TTC549 (cell line): Measurements from ENCODE around the gene CD55.
"Not testable (repeated sequence)": the region's sequence is repeated elsewhere in the genome, so short reads cannot be mapped to it uniquely, and the experiment has no call there.

ENCODE experiments used
- FAIRE-seq: peaks from 2 replicates; lab custom pipeline; 2012; peaks lifted over from hg19 to GRCh38; lab: Jason Lieb, UNC

Gene CD55

GRCh38 chr1:207306023-207306422 lies 15.5 kb upstream of the CD55 start:
- FAIRE-seq: no peak

GRCh38 chr1:207306603-207307002 lies 14.9 kb upstream of the CD55 start:
- no peak for FAIRE-seq

- FAIRE-seq: no peak
Observed at GRCh38 chr1:207308451-207309190, 12.9 kb upstream of the CD55 start.

DNA sequence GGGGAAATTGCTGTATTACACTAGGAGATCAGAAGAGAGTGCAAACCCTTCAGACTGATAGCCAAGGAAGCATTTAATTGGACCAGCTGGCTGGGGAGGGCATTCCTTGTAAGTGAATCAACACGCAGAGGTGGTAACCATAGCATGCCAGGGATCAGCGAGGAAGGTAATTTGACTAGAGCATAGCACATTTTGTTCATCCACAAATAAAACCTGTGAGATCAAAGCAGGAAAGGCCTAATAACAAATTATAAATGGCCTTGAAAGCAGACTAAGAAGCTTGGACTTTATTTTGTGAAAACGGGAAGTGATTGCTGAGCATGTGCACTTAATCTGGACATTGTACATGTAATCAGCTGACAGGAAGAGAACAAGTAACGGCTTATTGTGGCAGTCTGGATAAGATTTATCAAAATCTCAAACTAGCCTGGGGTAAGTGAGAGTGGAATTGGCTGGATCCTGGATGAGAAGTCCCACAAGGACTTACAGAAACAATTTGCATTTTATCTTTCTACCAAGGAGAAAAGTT lies 11.7 kb upstream of the CD55 start:
- FAIRE-seq: no peak

- no peak for FAIRE-seq
Observed at GRCh38 chr1:207311888-207312603, 9.4 kb upstream of the CD55 start.

- FAIRE-seq: no peak
Observed at GRCh38 chr1:207312604-207312920, 8.9 kb upstream of the CD55 start.

DNA sequence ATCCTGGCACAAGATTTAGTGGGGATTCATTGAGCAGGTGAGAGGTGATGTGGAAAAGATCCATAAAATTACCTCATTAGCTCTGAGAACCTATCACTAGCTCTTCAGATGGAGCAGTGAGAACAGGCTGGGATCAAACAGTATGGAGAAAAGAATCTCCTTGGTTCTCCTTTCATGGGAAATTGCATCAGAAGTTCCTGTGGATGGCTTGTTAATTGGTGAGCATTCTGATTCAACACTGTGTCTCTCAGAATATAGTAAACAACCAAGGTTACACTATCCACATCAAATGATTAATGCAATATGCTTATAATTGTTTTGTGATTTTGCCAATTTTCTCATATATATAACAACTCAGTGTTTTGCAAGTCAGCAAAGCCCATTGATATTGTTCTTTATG lies 8.3 kb upstream of the CD55 start:
- FAIRE-seq: no peak

- no peak for FAIRE-seq
Observed at GRCh38 chr1:207314816-207315215, 6.7 kb upstream of the CD55 start.

- FAIRE-seq: no peak
Observed at GRCh38 chr1:207315435-207315834, 6.0 kb upstream of the CD55 start.

DNA sequence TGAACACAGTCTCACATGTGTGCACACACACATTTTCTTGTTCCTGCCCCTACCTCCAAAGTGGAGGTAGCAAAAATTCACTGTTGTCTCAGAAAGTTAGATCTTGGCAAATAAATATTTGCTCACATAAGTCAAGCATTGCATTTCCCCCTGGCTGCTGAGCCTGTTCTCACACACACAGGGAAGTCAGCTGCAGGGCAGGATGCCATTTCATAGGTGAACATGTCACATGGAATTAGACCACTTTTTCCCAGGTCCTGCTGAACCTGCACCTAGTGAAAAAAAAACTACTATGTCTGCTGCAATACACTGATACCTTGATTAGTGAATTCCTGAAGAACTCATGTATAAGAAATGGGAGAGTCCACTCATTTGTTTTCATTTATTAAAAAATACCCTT lies 5.3 kb upstream of the CD55 start:
- FAIRE-seq: no peak

- no peak for FAIRE-seq
Observed at GRCh38 chr1:207316622-207317391, 4.7 kb upstream of the CD55 start.

DNA sequence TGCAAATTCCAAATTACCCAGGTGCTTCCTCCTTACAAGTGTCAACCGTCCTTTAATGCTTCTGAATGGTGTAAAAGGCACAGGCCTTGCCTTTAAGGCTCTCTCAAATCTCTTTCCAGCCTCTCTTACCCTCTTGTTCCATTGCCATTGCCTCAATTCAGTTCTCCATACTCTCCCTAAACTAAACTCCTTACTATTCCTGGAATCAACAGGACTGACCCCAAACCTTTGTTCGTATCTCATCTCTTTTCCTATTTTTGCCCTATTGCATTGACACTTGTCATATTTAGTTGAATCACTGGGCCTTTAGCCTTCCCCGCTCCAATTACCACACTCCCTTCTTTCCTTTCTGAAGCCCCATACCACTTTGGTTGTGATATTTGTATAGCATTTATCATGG lies 3.9 kb upstream of the CD55 start:
- no peak for FAIRE-seq

GRCh38 chr1:207318072-207318619 lies 3.3 kb upstream of the CD55 start:
- no peak for FAIRE-seq

DNA sequence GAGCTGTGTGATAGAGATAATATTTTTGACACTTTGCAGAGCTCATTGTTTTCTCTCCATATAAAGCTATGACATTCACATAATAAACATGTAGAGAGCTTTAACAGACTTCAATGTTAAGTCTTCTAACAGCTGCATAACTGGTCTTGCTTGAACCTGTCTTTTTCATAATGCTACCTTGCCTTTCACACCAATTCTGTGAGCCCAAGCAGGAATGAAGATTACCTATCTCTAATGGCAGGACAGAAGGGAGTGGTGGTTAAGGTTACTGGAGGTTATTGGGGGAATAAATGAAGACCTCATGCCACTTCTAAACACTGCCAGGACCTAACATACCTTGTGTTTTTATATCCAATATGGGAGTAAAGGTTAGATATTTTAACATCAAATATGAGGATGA lies 2.3 kb upstream of the CD55 start:
- no peak for FAIRE-seq

DNA sequence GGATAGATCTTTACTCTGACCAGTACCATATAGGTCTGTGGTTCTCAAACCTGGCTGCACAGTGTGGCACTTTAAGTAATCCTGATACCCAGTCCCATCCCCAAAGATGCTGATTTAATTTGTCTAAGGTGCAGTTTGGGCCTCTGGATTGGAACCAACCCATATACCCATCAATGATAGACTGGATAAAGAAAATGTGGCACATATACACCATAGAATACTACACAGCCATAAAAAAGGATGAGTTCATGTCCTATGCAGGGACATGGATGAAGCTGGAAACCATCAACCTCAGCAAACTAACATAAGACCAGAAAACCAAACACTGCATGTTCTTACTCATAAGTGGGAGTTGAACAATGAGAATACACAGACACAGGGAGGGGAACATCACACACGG lies 1.4 kb upstream of the CD55 start:
- not testable (repeated sequence) for FAIRE-seq

DNA sequence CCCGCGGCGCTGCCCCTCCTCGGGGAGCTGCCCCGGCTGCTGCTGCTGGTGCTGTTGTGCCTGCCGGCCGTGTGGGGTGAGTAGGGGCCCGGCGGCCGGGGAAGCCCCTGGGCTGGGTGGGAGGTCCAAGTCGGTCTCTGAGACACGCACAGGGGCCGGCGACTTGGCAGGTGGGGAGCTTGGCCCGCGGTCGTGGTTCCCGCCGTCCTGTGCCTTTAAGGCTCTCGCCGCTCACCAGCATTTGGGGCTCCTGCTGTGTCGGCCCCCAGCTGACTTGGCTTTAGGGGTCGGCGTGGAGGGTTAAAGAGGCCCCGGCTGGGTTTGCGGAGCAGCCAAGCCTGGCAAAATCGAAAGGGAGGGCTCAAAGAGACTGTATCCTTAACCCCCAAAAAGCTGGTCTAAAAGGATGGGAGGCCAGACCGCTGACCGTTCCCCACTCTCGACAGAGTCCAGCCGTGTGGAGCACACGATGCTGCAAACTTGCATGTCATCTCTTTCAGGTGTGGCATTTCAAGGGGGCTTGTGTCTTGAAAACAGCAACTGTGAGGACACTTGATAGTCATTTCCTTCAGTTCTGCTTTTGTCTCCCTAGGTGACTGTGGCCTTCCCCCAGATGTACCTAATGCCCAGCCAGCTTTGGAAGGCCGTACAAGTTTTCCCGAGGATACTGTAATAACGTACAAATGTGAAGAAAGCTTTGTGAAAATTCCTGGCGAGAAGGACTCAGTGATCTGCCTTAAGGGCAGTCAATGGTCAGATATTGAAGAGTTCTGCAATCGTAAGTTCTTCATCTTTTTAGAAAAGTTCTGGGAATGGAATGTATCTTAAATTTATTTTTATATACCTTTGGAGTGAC lies 540 bp downstream of the CD55 start:
- FAIRE-seq: no peak

GRCh38 chr1:207323425-207324225 lies 2.1 kb downstream of the CD55 start:
- FAIRE-seq: no peak

- FAIRE-seq: no peak
Observed at GRCh38 chr1:207328004-207328403, 6.5 kb downstream of the CD55 start.

- no peak for FAIRE-seq
Observed at GRCh38 chr1:207328908-207329440, 7.5 kb downstream of the CD55 start.

GRCh38 chr1:207329469-207329868 lies 8.0 kb downstream of the CD55 start:
- no peak for FAIRE-seq
